NCI-H1930 (cell line): ENCODE results near the gene IL21R.
"Not testable (repeated sequence)": the region's sequence is repeated elsewhere in the genome, so short reads cannot be mapped to it uniquely, and the experiment has no call there.

ENCODE experiments used
- DNase-seq, 2 experiments: peaks; one replicate each; lab custom pipeline; 2025; lab: John Stamatoyannopoulos, UW

IL21R gene

GRCh38 chr16:27402569-27402963 is 592 bp downstream of the IL21R start:
- DNase-seq, result no peak

GRCh38 chr16:27402964-27403600 is 1.1 kb downstream of the IL21R start:
- DNase-seq, result no peak

GRCh38 chr16:27403601-27403992 is 1.6 kb downstream of the IL21R start:
- no peak for DNase-seq

- DNase-seq, result no peak
These were observed 2.3 kb downstream of the IL21R start for GRCh38 chr16:27404163-27404823.

- DNase-seq, result no peak
These were observed 3.8 kb downstream of the IL21R start for GRCh38 chr16:27405546-27406451.

- DNase-seq, result no peak
These were observed 4.6 kb downstream of the IL21R start for GRCh38 chr16:27406511-27407128.

GRCh38 chr16:27407133-27407532 is 5.2 kb downstream of the IL21R start:
- DNase-seq, result no peak

- no peak for DNase-seq
These were observed 6.1 kb downstream of the IL21R start for GRCh38 chr16:27408012-27408601.

- no peak for DNase-seq
These were observed 6.6 kb downstream of the IL21R start for GRCh38 chr16:27408602-27409031.

GRCh38 chr16:27409958-27410357 is 8.0 kb downstream of the IL21R start:
- DNase-seq, result not testable (repeated sequence)

GRCh38 chr16:27410761-27411160 is 8.8 kb downstream of the IL21R start:
- no peak for DNase-seq

GRCh38 chr16:27413956-27414355 is 12.0 kb downstream of the IL21R start:
- no peak for DNase-seq

GRCh38 chr16:27414788-27415431 is 12.9 kb downstream of the IL21R start:
- no peak for DNase-seq

GRCh38 chr16:27417047-27417671 is 15.2 kb downstream of the IL21R start:
- no peak for DNase-seq

- no peak for DNase-seq
These were observed 20.2 kb downstream of the IL21R start for GRCh38 chr16:27421961-27422740.

GRCh38 chr16:27424772-27425498 is 23.0 kb downstream of the IL21R start:
- no peak for DNase-seq

- no peak for DNase-seq
These were observed 24.0 kb downstream of the IL21R start for GRCh38 chr16:27425961-27426360.

- DNase-seq, result no peak
These were observed 24.7 kb downstream of the IL21R start for GRCh38 chr16:27426423-27427408.
